DND-41 (cell line): Measurements from ENCODE around the gene GJD3.

Source experiments
- CTCF ChIP-seq: IDR thresholded peaks from 2 replicates; pipeline ENCODE4 v1.5.1; 2012; ENCODE audit warnings: borderline replicate concordance, low read length, moderate library complexity, mild to moderate bottlenecking; ENCODE audit not compliant: poor library complexity, severe bottlenecking; ENCODE audit errors: extremely low read depth
- EZH2 ChIP-seq: IDR thresholded peaks from 3 replicates; pipeline ENCODE4 v1.6.1; 2012; ENCODE audit warnings: borderline replicate concordance, low read depth, mild to moderate bottlenecking, moderate library complexity, low read length, inconsistent platforms; ENCODE audit not compliant: severe bottlenecking

- no peak for TF ChIP-seq CTCF
- no peak for TF ChIP-seq EZH2
Measured at GRCh38 chr17:40335620-40336019, 28.9 kb downstream of the GJD3 start.
